ENCODE results near the gene RAPGEF2. TPM values are rescaled to one million over a fixed set of nuclear protein-coding genes. Genes with fewer than 3 reads are reported as not detected.

The RAPGEF2 gene
- total and polyA plus RNA-seq, 9 of the 15 experiments (the other 6 are each of a cell fraction or from before 2014, with no cell fraction given) = 3.1 to 32.6 (median 23.1) TPM

- Histone ChIP-seq H3K27me3 (ENCODE audit: control insufficient read depth in 2 of 2, insufficient read depth in 2 of 2, low read length in 2 of 2) (no peaks in the 10 kb centered on the region), H3K27ac (ENCODE audit: extremely low read depth, low read depth, low read length) (no peak overlapping the region), H4K20me1 (replicated peaks; ENCODE audit: control insufficient read depth, insufficient read depth, low read length) (no peaks in the 10 kb centered on the region), H3K9ac (ENCODE audit: insufficient read depth in 1 of 2, low read depth in 2 of 2, low read length in 2 of 2) (no peak overlapping the region), H3K79me2 (ENCODE audit: control insufficient read depth, insufficient read depth, low read length) (no peaks in the 10 kb centered on the region), H2AFZ (ENCODE audit: low read depth, low read length) (peak overlapping the region; percentile 5; the same call in 1 of the 2 replicates), H3K36me3 (ENCODE audit: control insufficient read depth, insufficient read depth, low read length) (no peaks in the 10 kb centered on the region), H3K4me3 (no peak overlapping the region), H3K9me3 (replicated peaks; ENCODE audit: control insufficient read depth, insufficient read depth, low read depth, low read length) (no peaks in the 10 kb centered on the region), H3K9me1 (ENCODE audit: control insufficient read depth, insufficient read depth, low read length) (no peaks in the 10 kb centered on the region), H3K4me2 (ENCODE audit: insufficient read depth, low read length) (no peak overlapping the region), H3K4me1 (replicated peaks in 1 of 2; ENCODE audit: control insufficient read depth in 2 of 2, insufficient read depth in 2 of 2, low read length in 2 of 2) (no peaks in the 10 kb centered on the region; a peak in 2 of 5 replicates)
- 64% methylated on average over 6 of the region's 6 CpGs for WGBS (ENCODE audit: insufficient coverage, low coverage, missing lambda C conversion rate)
- CTCF ChIA-PET (ENCODE audit: low intra/inter-chr PET ratio) = no interaction called here
- BruUV-seq (replicated peaks) = no TSS peak
- intact Hi-C loops (cut with micrococcal nuclease) = no loop called here
- in situ Hi-C loops (cut with MboI) = no loop called here
- TF ChIP-seq BDP1 (IDR thresholded peaks at IDR 0.05; ENCODE audit: insufficient read depth, insufficient read length) (no peak), FOXK2 (conservative IDR thresholded peaks at IDR 0.05 in 1 of 2, IDR thresholded peaks at IDR 0.05 in 1 of 2; ENCODE audit: low read depth in 2 of 2) (no peak), NFIC (IDR thresholded peaks at IDR 0.05) (peak; percentile 68), RBM15 (IDR thresholded peaks at IDR 0.05; ENCODE audit: insufficient read depth, low read length) (no peak), GATA2 (CRISPR knock-in tag; IDR thresholded peaks at IDR 0.05) (no peak), MEF2D (tag; conservative IDR thresholded peaks at IDR 0.05; ENCODE audit: low read depth) (no peak)
- ATAC-seq (no peak), DNase-seq (ENCODE audit: extremely low read depth in 1 of 4, low spot score in 3 of 4) (no peak), FAIRE-seq (no peak)
- POLR2A ChIA-PET = interaction anchor here (0.6 to 0.8 kb wide), 2 partner anchors 18 to 37 kb away, joined by 3 read pairs; no protein-coding TSS in a partner anchor
These were observed 25.0 kb upstream of the RAPGEF2 start for GRCh38 chr4:159077702-159078495.
